Endothelial cell of umbilical vein (primary cell): Measurements from ENCODE around the gene HABP4. TPM values are rescaled to one million over a fixed set of nuclear protein-coding genes. Genes with fewer than 3 reads are reported as not detected.

Experiments used
- BruUV-seq: library from RNA; stranded (reverse); fragments of 400-500 nt; replicated peaks from 2 replicates; lab custom pipeline; 2021; lab: Mats Ljungman, UMichigan
- CTCF ChIA-PET: fragments of 300-600, 350-600 bp; sonication (Branson Sonifier 250); formaldehyde crosslinking; loops from one replicate; lab custom pipeline; 2021; ENCODE audit warnings: antibody characterized with exemption, inconsistent platforms; lab: Charles Lee
- POLR2A ChIA-PET: fragments of 300-600, 350-600 bp; sonication (Branson Sonifier 250); formaldehyde crosslinking; loops from one replicate; lab custom pipeline; 2021; ENCODE audit warnings: antibody characterized with exemption, inconsistent platforms; lab: Charles Lee
- DNase-seq: peaks from one replicate; pipeline ENCODE4 v3.0.0-alpha.2; 2011; ENCODE audit warnings: low read depth, low spot score
- FAIRE-seq: peaks from 2 replicates; lab custom pipeline; 2011; peaks lifted over from hg19 to GRCh38; lab: Jason Lieb, UNC
- H2AFZ ChIP-seq: 2 replicates; pipeline ENCODE4 v1.6.0; 2012; ENCODE audit warnings: low read depth, low read length, control low read depth, inconsistent platforms
- H3K27ac ChIP-seq: 2 replicates; pipeline ENCODE4 v1.5.1; 2011; ENCODE audit warnings: low read depth, mild to moderate bottlenecking, control low read depth, low read length, moderate library complexity; ENCODE audit not compliant: insufficient read depth
- H3K27me3 ChIP-seq, 2 experiments: 2 replicates each; pipeline versions ENCODE4 v1.6.0 to v1.6.1; 2011; ENCODE audit warnings: low read length in 2 of 2, mixed read lengths in 1 of 2; ENCODE audit not compliant: control insufficient read depth in 2 of 2, insufficient read depth in 2 of 2
- H3K36me3 ChIP-seq, 2 experiments: 2 replicates in 1 of 2; 3 replicates in 1 of 2; pipeline ENCODE4 v1.5.1; 2011; ENCODE audit warnings: low read length in 2 of 2, mild to moderate bottlenecking in 1 of 2, moderate library complexity in 1 of 2; ENCODE audit not compliant: control insufficient read depth in 2 of 2, insufficient read depth in 2 of 2; ENCODE audit errors: extremely low read depth in 1 of 2
- H3K4me1 ChIP-seq: 3 replicates; pipeline ENCODE4 v1.5.1; 2011; ENCODE audit warnings: mild to moderate bottlenecking, low read length; ENCODE audit not compliant: control insufficient read depth, insufficient read depth; ENCODE audit errors: extremely low read depth
- H3K4me2 ChIP-seq: 2 replicates; pipeline ENCODE4 v1.6.1; 2011; ENCODE audit warnings: low read length, control low read depth, mixed read lengths; ENCODE audit not compliant: insufficient read depth
- H3K4me3 ChIP-seq, 3 experiments: fragments of 200-600 bp in 1 of 3; sonication (generic), shearing (Covaris generic) in 1 of 3; replicated peaks in 1 of 3; 2 replicates each; pipeline ENCODE4 v1.5.1; 2011 to 2016; ENCODE audit warnings: control low read depth in 3 of 3, low read length in 3 of 3, mild to moderate bottlenecking in 2 of 3, inconsistent platforms in 1 of 3, low read depth in 1 of 3, moderate library complexity in 1 of 3; ENCODE audit not compliant: insufficient read depth in 1 of 3
- H3K79me2 ChIP-seq: 2 replicates; pipeline ENCODE4 v1.6.0; 2012; ENCODE audit warnings: low read length, inconsistent platforms; ENCODE audit not compliant: control insufficient read depth, insufficient read depth
- H3K9ac ChIP-seq: replicated peaks from 2 replicates; pipeline ENCODE3; 2011; ENCODE audit warnings: low read length, control low read depth; ENCODE audit not compliant: insufficient read depth; ENCODE audit errors: extremely low read depth
- H3K9me1 ChIP-seq: replicated peaks from 3 replicates; pipeline ENCODE4 v1.6.0; 2011; ENCODE audit warnings: mild to moderate bottlenecking, low read length; ENCODE audit not compliant: control insufficient read depth, insufficient read depth; ENCODE audit errors: extremely low read depth
- H3K9me3 ChIP-seq: replicated peaks from 2 replicates; pipeline ENCODE4 v1.5.1; 2012; ENCODE audit warnings: low read length, inconsistent platforms; ENCODE audit not compliant: control insufficient read depth, insufficient read depth
- H4K20me1 ChIP-seq: replicated peaks from 2 replicates; pipeline ENCODE3; 2011; ENCODE audit warnings: mild to moderate bottlenecking, low read length; ENCODE audit not compliant: control insufficient read depth, insufficient read depth; ENCODE audit errors: extremely low read depth
- CTCF ChIP-seq, 2 donors: IDR thresholded peaks; 1 replicate in 1 of 2; 2 replicates in 1 of 2; pipeline ENCODE4 v1.5.1; 2011; ENCODE audit warnings: low read length in 2 of 2, mild to moderate bottlenecking in 2 of 2, moderate library complexity in 2 of 2, control low read depth in 1 of 2, inconsistent platforms in 1 of 2, low read depth in 1 of 2; ENCODE audit not compliant: insufficient read depth in 1 of 2; ENCODE audit errors: extremely low read depth in 1 of 2
- EZH2 ChIP-seq: IDR thresholded peaks from 2 replicates; pipeline ENCODE4 v1.6.1; 2012; ENCODE audit warnings: borderline replicate concordance, low read depth, mild to moderate bottlenecking, moderate library complexity, low read length, inconsistent platforms; ENCODE audit not compliant: severe bottlenecking
- FOS ChIP-seq: IDR thresholded peaks from 2 replicates; pipeline ENCODE4 v1.6.1; 2011; ENCODE audit warnings: mild to moderate bottlenecking, low read length, moderate library complexity, borderline replicate concordance; ENCODE audit not compliant: insufficient read depth
- GATA2 ChIP-seq: IDR thresholded peaks from 2 replicates; pipeline ENCODE4 v1.7.0; 2011; ENCODE audit warnings: low read depth, mild to moderate bottlenecking, moderate library complexity, mixed read lengths, low read length; ENCODE audit not compliant: insufficient read length, insufficient read depth
- JUN ChIP-seq: IDR thresholded peaks from 2 replicates; pipeline ENCODE4 v1.6.1; 2011; ENCODE audit warnings: borderline replicate concordance, low read depth; ENCODE audit not compliant: insufficient read length, insufficient read depth
- MAX ChIP-seq: IDR thresholded peaks from 2 replicates; pipeline ENCODE4 v1.6.1; 2011; ENCODE audit not compliant: insufficient read depth, insufficient read length
- MYC ChIP-seq: IDR thresholded peaks from one replicate; pipeline ENCODE4 v1.6.1; 2011; ENCODE audit warnings: mild to moderate bottlenecking, low read depth, low read length
- POLR2A ChIP-seq: IDR thresholded peaks from 2 replicates; pipeline ENCODE4 v1.6.1; 2012; ENCODE audit warnings: low read depth, mild to moderate bottlenecking, control low read depth, low read length
- POLR2AphosphoS5 ChIP-seq: IDR thresholded peaks from 2 replicates; pipeline ENCODE4 v1.6.1; 2012; ENCODE audit warnings: low read depth, mild to moderate bottlenecking, control low read depth, low read length, moderate library complexity; ENCODE audit not compliant: insufficient read depth
- dilution Hi-C: fragments of 300-500 bp; cut with MboI; formaldehyde crosslinking; loops from one replicate; pipeline ENCODE4 v1.15.0; 2019; ENCODE audit warnings: low sequenced_read_pairs; ENCODE audit not compliant: extremely low pct_ligation_motif_present
- intact Hi-C: fragments of 100-400 bp; cut with micrococcal nuclease; formaldehyde crosslinking; loops from one replicate; pipeline ENCODE4 v1.10.0; 2022
- polyA plus RNA-seq, 4 experiments: library from polyadenylated mRNA; depleted of rRNA in 3 of 4; stranded (reverse) in 3 of 4; unstranded in 1 of 4; fragments of >200 nt; gene quantifications; 2 replicates each; pipeline versions ENCODE4 v1.2.1 to v1.2.3, GENCODE V29; 2011 to 2012; ENCODE audit warnings: missing spikeins in 1 of 4
- total RNA-seq: library from RNA; stranded (reverse); gene quantifications from 2 replicates; pipeline ENCODE4 v1.2.3, GENCODE V29; 2021

HABP4 gene
- total and polyA plus RNA-seq, 2 donors (not counting 3 experiments of a cell fraction or from before 2014, with no cell fraction given) = 4.6 to 11.1 TPM

GRCh38 chr9:96412174-96412913, 37.6 kb upstream of the HABP4 start:
- Histone ChIP-seq H3K4me2 (no peak overlapping the region), H3K9ac (no peak overlapping the region), H2AFZ (no peak overlapping the region), H3K27me3 (no peaks in the 10 kb centered on the region), H3K4me1 (peaks cover 7% of the 10 kb centered on the region), H3K4me3 (no peak overlapping the region), H3K27ac (no peak overlapping the region), H3K9me3 (no peaks in the 10 kb centered on the region), H3K9me1 (no peaks in the 10 kb centered on the region), H4K20me1 (no peaks in the 10 kb centered on the region), H3K79me2 (peaks cover 78% of the 10 kb centered on the region), H3K36me3 (no peaks in the 10 kb centered on the region)
- ChIA-PET POLR2A (no interaction called here), CTCF (no interaction called here)
- dilution Hi-C loops (no loop called here), intact Hi-C loops (loop anchor here (10.0 kb wide), 1 partner anchor 1002 kb away; the partner anchor contains the start of gene TDRD7)
- no peak for TF ChIP-seq JUN
- TF ChIP-seq POLR2AphosphoS5 = no peak
- no peak for TF ChIP-seq CTCF (IDR thresholded peaks at IDR 0.05; ENCODE audit: extremely low read depth in 1 of 2, insufficient read depth in 1 of 2, low read depth in 1 of 2, low read length in 2 of 2)
- no peak for TF ChIP-seq FOS
- no peak for TF ChIP-seq EZH2
- TF ChIP-seq MYC = no peak
- no peak for TF ChIP-seq MAX
- TF ChIP-seq POLR2A = no peak
- no peak for TF ChIP-seq GATA2
- FAIRE-seq (no peak), DNase-seq (no peak)
- no TSS peak for BruUV-seq
